GM12878 (cell line): ENCODE results near the gene PRPF31. TPM values are rescaled to one million over a fixed set of nuclear protein-coding genes. Genes with fewer than 3 reads are reported as not detected.
A peak's percentile ranks its signal among the peaks of the same experiment; 100 is the strongest.

Source experiments
- BACH1 ChIP-seq: fragments of 450-650 bp; IDR thresholded peaks from 2 replicates; pipeline ENCODE4 v1.6.1; 2017; ENCODE audit warnings: mild to moderate bottlenecking, borderline replicate concordance
- CHD1 ChIP-seq: IDR thresholded peaks from 2 replicates; pipeline ENCODE4 v1.6.1; 2012; ENCODE audit warnings: low read depth, low read length, improper control_type of control experiment
- CREM ChIP-seq: IDR thresholded peaks from 2 replicates; pipeline ENCODE4 v1.6.1; 2014; ENCODE audit warnings: antibody characterized with exemption, low read depth
- EZH2 ChIP-seq: IDR thresholded peaks from 2 replicates; pipeline ENCODE4 v1.6.1; 2012; ENCODE audit warnings: low read depth, mild to moderate bottlenecking, control low read depth, inconsistent platforms, low read length, borderline replicate concordance; ENCODE audit not compliant: control insufficient read depth
- FOS ChIP-seq: IDR thresholded peaks from 3 replicates; pipeline ENCODE4 v1.6.1; 2011; ENCODE audit warnings: borderline replicate concordance; ENCODE audit not compliant: insufficient read length; ENCODE audit errors: extremely low read depth
- IKZF2 ChIP-seq, 2 experiments: fragments of 450-650 bp; IDR thresholded peaks; 2 replicates each; pipeline ENCODE4 v1.6.1; 2017; ENCODE audit warnings: mild to moderate bottlenecking in 2 of 2, moderate library complexity in 2 of 2
- JUND ChIP-seq: IDR thresholded peaks from 2 replicates; pipeline ENCODE4 v1.6.1; 2012; ENCODE audit warnings: low read depth, mild to moderate bottlenecking, low read length, improper control_type of control experiment, moderate library complexity
- LARP7 ChIP-seq: fragments of 450-650 bp; IDR thresholded peaks from 2 replicates; pipeline ENCODE4 v1.6.1; 2017; ENCODE audit warnings: mild to moderate bottlenecking
- MYC ChIP-seq: IDR thresholded peaks from 2 replicates; pipeline ENCODE4 v1.6.1; 2011; ENCODE audit warnings: mild to moderate bottlenecking, low read length, moderate library complexity, inconsistent platforms; ENCODE audit not compliant: insufficient read depth, insufficient replicate concordance, insufficient read length, severe bottlenecking
- NFXL1 ChIP-seq: fragments of 450-650 bp; IDR thresholded peaks from 2 replicates; pipeline ENCODE4 v1.6.1; 2017; ENCODE audit warnings: antibody characterized with exemption, mild to moderate bottlenecking, borderline replicate concordance
- NFYB ChIP-seq: IDR thresholded peaks from 2 replicates; pipeline ENCODE4 v1.6.1; 2011; ENCODE audit warnings: low read depth, mild to moderate bottlenecking, low read length, improper control_type of control experiment, moderate library complexity; ENCODE audit not compliant: insufficient read depth
- PKNOX1 ChIP-seq: fragments of 450-650 bp; IDR thresholded peaks from 2 replicates; pipeline ENCODE4 v1.6.1; 2016; ENCODE audit warnings: mild to moderate bottlenecking
- RB1 ChIP-seq: fragments of 450-650 bp; formaldehyde crosslinking; IDR thresholded peaks from 2 replicates; pipeline ENCODE4 v1.6.1; 2017; ENCODE audit warnings: mild to moderate bottlenecking, borderline replicate concordance
- SP1 ChIP-seq: IDR thresholded peaks from one replicate; pipeline ENCODE4 v1.6.1; 2011; ENCODE audit warnings: low read depth, low read length
- SREBF1 ChIP-seq: IDR thresholded peaks from 2 replicates; pipeline ENCODE4 v1.6.1; 2012; ENCODE audit warnings: mild to moderate bottlenecking, low read length
- SUPT20H ChIP-seq: IDR thresholded peaks from 2 replicates; pipeline ENCODE4 v1.6.1; 2011; ENCODE audit warnings: low read depth, mild to moderate bottlenecking, low read length, moderate library complexity, borderline replicate concordance; ENCODE audit not compliant: control insufficient read depth
- YBX1 ChIP-seq: fragments of 450-650 bp; IDR thresholded peaks from 2 replicates; pipeline ENCODE4 v1.6.1; 2016; ENCODE audit warnings: antibody characterized with exemption
- ZBTB33 ChIP-seq: fragments of 450-650 bp; IDR thresholded peaks from 2 replicates; pipeline ENCODE4 v1.6.1; 2017; ENCODE audit warnings: mild to moderate bottlenecking
- ZNF622 ChIP-seq: fragments of 450-650 bp; IDR thresholded peaks from 2 replicates; pipeline ENCODE4 v1.6.1; 2017; ENCODE audit warnings: mild to moderate bottlenecking, inconsistent platforms
- polyA plus RNA-seq, 11 experiments: library from polyadenylated mRNA; depleted of rRNA in 4 of 11; unstranded in 6 of 11; stranded (reverse) in 5 of 11; fragments of >200 nt; fragmentation: Nextera tagmentation in 4 of 11; fragmentation: Illumina TruSeq in 1 of 11; extraction: Ambion mirVana in 4 of 11; extraction: Trizol in 1 of 11; gene quantifications; 1 replicate in 1 of 11; 2 replicates in 10 of 11; pipeline versions ENCODE4 v1.2.1 to v1.2.3, GENCODE V29; 2011 to 2016; ENCODE audit warnings: inconsistent platforms in 2 of 11, missing spikeins in 2 of 11, low read depth in 1 of 11
- total RNA-seq, 4 experiments: library from RNA; depleted of rRNA in 3 of 4; stranded (reverse); fragments of >200 nt in 3 of 4; fragmentation: Illumina TruSeq in 1 of 4; extraction: Trizol in 1 of 4; gene quantifications; 2 replicates each; pipeline versions ENCODE4 v1.2.1 to v1.2.3, GENCODE V29; 2013 to 2021
- TF ChIP-seq, protein P1 (sequence below): IDR thresholded peaks from 2 replicates; pipeline ENCODE4 v1.6.1; 2012; ENCODE audit warnings: low read depth, low read length, improper control_type of control experiment

PRPF31 gene
- total and polyA plus RNA-seq, 10 of the 15 experiments (the other 5 are each of a cell fraction or from before 2014, with no cell fraction given) = 2.7 to 170 (median 69.7) TPM

DNA sequence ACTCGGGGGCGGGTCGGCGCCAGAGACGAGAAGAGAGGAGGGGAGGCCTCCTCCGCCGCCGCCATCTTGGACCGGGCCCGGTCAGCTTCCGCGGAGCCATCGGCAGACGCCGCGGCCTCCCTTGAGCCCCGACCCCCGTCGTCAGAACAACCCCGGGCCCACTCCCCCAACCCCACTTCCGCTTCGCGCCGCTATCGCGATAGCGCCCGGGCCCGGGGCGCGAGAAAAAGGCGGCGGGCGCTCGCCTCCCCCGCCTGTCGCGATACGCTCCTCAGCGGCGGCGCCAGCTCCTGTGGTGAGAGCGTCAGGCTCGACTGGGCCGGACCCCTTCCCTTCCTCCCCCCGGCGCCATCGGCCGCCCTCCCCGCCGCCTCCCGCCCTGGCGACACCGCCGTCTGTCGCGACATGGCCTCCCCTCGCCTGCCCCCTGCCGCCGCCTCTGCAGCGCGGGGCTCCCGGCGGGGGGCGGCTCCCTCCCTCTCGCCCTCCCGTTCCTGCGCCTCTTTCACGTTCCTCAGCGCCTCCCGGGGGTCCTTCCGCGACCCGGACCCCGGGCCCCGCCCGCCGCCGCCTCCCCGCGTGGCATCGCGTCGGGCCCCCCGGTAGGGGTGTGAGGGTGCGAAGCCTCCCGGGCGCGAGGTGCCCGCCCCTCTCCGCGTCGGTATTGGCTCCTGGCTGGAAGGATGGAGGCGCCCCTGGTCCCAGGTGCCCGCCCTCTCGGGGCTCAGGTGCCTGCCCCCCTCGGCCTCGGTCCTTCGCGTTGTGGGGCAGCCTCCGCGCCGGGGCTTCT, 22.3 kb downstream of the PRPF31 start, which contains the start of gene CNOT3 (continued):
- TF ChIP-seq, protein P1, sequence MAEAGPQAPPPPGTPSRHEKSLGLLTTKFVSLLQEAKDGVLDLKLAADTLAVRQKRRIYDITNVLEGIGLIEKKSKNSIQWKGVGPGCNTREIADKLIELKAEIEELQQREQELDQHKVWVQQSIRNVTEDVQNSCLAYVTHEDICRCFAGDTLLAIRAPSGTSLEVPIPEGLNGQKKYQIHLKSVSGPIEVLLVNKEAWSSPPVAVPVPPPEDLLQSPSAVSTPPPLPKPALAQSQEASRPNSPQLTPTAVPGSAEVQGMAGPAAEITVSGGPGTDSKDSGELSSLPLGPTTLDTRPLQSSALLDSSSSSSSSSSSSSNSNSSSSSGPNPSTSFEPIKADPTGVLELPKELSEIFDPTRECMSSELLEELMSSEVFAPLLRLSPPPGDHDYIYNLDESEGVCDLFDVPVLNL = no peak; the same call in 1 of the 2 replicates
- TF ChIP-seq YBX1 (no peak), EZH2 (no peak), LARP7 (0 out of 2 replicates have a peak, but pooled peaks have one; percentile 56), SP1 (no peak), NFYB (no peak), RB1 (no peak), IKZF2 (IDR thresholded peaks at IDR 0.05) (no peak), JUND (no peak), NFXL1 (no peak), CHD1 (peak; percentile 83), SREBF1 (no peak), MYC (no peak), CREM (no peak), FOS (no peak), ZBTB33 (no peak), BACH1 (peak; percentile 100), ZNF622 (no peak), SUPT20H (no peak), PKNOX1 (no peak)
